ENCODE results near the gene F2. TPM values are rescaled to one million over a fixed set of nuclear protein-coding genes. Genes with fewer than 3 reads are reported as not detected.

F2 gene
- total and polyA plus RNA-seq, 2 of the 13 experiments (the other 11 are each of a cell fraction or from before 2014, with no cell fraction given): 330 to 801 TPM

GRCh38 chr11:46695345-46696211, 23.4 kb upstream of the F2 start (continued):
- TF ChIP-seq, protein P1, sequence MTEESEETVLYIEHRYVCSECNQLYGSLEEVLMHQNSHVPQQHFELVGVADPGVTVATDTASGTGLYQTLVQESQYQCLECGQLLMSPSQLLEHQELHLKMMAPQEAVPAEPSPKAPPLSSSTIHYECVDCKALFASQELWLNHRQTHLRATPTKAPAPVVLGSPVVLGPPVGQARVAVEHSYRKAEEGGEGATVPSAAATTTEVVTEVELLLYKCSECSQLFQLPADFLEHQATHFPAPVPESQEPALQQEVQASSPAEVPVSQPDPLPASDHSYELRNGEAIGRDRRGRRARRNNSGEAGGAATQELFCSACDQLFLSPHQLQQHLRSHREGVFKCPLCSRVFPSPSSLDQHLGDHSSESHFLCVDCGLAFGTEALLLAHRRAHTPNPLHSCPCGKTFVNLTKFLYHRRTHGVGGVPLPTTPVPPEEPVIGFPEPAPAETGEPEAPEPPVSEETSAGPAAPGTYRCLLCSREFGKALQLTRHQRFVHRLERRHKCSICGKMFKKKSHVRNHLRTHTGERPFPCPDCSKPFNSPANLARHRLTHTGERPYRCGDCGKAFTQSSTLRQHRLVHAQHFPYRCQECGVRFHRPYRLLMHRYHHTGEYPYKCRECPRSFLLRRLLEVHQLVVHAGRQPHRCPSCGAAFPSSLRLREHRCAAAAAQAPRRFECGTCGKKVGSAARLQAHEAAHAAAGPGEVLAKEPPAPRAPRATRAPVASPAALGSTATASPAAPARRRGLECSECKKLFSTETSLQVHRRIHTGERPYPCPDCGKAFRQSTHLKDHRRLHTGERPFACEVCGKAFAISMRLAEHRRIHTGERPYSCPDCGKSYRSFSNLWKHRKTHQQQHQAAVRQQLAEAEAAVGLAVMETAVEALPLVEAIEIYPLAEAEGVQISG (CRISPR knock-in tag; IDR thresholded peaks at IDR 0.05): peak; percentile 46
- TF ChIP-seq REPIN1 (CRISPR knock-in tag; IDR thresholded peaks at IDR 0.05; ENCODE audit: borderline replicate concordance, low read depth) (no peak), ARID2 (CRISPR knock-in tag; IDR thresholded peaks at IDR 0.05; ENCODE audit: borderline replicate concordance) (no peak), IKZF4 (CRISPR knock-in tag; IDR thresholded peaks at IDR 0.05; ENCODE audit: borderline replicate concordance, low read depth, not compliant biosample characterization) (peak; percentile 42), ZNF496 (CRISPR knock-in tag; IDR thresholded peaks at IDR 0.05; ENCODE audit: insufficient replicate concordance) (no peak), ZNF564 (CRISPR knock-in tag; IDR thresholded peaks at IDR 0.05) (0 out of 2 replicates have a peak, but pooled peaks have one; percentile 28), ARHGAP35 (CRISPR knock-in tag; IDR thresholded peaks at IDR 0.05; ENCODE audit: borderline replicate concordance) (no peak), ZNF562 (CRISPR knock-in tag; IDR thresholded peaks at IDR 0.05; ENCODE audit: borderline replicate concordance) (no peak), REL (CRISPR knock-in tag; conservative IDR thresholded peaks at IDR 0.05) (no peak), ZIK1 (CRISPR knock-in tag; IDR thresholded peaks at IDR 0.05; ENCODE audit: borderline replicate concordance, low read depth) (0 out of 2 replicates have a peak, but pooled peaks have one; percentile 54), TFAP4 (IDR thresholded peaks at IDR 0.05; ENCODE audit: borderline replicate concordance, low read depth) (0 out of 2 replicates have a peak, but pooled peaks have one; percentile 12), ZNF337 (CRISPR knock-in tag; IDR thresholded peaks at IDR 0.05; ENCODE audit: borderline replicate concordance, low read depth) (no peak), ZNF296 (CRISPR knock-in tag; conservative IDR thresholded peaks at IDR 0.05) (no peak), SRF (IDR thresholded peaks at IDR 0.05; ENCODE audit: low read depth, low read length) (no peak), ZNF598 (CRISPR knock-in tag; IDR thresholded peaks at IDR 0.05; ENCODE audit: borderline replicate concordance) (0 out of 2 replicates have a peak, but pooled peaks have one; percentile 27)
- TF ChIP-seq, protein P2, sequence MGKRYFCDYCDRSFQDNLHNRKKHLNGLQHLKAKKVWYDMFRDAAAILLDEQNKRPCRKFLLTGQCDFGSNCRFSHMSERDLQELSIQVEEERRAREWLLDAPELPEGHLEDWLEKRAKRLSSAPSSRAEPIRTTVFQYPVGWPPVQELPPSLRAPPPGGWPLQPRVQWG (CRISPR knock-in tag; IDR thresholded peaks at IDR 0.05; ENCODE audit: borderline replicate concordance, low read depth): no peak
- TF ChIP-seq, protein P3, sequence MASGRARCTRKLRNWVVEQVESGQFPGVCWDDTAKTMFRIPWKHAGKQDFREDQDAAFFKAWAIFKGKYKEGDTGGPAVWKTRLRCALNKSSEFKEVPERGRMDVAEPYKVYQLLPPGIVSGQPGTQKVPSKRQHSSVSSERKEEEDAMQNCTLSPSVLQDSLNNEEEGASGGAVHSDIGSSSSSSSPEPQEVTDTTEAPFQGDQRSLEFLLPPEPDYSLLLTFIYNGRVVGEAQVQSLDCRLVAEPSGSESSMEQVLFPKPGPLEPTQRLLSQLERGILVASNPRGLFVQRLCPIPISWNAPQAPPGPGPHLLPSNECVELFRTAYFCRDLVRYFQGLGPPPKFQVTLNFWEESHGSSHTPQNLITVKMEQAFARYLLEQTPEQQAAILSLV (CRISPR knock-in tag; IDR thresholded peaks at IDR 0.05; ENCODE audit: borderline replicate concordance): peak; percentile 38; the same call in 1 of the 2 replicates
- TF ChIP-seq, protein P4, sequence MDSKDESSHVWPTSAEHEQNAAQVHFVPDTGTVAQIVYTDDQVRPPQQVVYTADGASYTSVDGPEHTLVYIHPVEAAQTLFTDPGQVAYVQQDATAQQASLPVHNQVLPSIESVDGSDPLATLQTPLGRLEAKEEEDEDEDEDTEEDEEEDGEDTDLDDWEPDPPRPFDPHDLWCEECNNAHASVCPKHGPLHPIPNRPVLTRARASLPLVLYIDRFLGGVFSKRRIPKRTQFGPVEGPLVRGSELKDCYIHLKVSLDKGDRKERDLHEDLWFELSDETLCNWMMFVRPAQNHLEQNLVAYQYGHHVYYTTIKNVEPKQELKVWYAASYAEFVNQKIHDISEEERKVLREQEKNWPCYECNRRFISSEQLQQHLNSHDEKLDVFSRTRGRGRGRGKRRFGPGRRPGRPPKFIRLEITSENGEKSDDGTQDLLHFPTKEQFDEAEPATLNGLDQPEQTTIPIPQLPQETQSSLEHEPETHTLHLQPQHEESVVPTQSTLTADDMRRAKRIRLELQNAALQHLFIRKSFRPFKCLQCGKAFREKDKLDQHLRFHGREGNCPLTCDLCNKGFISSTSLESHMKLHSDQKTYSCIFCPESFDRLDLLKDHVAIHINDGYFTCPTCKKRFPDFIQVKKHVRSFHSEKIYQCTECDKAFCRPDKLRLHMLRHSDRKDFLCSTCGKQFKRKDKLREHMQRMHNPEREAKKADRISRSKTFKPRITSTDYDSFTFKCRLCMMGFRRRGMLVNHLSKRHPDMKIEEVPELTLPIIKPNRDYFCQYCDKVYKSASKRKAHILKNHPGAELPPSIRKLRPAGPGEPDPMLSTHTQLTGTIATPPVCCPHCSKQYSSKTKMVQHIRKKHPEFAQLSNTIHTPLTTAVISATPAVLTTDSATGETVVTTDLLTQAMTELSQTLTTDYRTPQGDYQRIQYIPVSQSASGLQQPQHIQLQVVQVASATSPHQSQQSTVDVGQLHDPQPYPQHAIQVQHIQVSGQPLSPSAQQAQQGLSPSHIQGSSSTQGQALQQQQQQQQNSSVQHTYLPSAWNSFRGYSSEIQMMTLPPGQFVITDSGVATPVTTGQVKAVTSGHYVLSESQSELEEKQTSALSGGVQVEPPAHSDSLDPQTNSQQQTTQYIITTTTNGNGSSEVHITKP (CRISPR knock-in tag; IDR thresholded peaks at IDR 0.05; ENCODE audit: low read depth): no peak
